PC-9 (cell line): ENCODE measurements around the gene TMEFF1. TPM values are rescaled to one million over a fixed set of nuclear protein-coding genes. Genes with fewer than 3 reads are reported as not detected.

Experiments used
- BruUV-seq: library from RNA; stranded (reverse); fragments of 400-500 nt; replicated peaks from 2 replicates; lab custom pipeline; 2021; lab: Mats Ljungman, UMichigan
- CTCF ChIA-PET: fragments of 300-600 bp; sonication (Branson Sonifier 250); formaldehyde crosslinking; loops from one replicate; lab custom pipeline; 2022; ENCODE audit warnings: antibody characterized with exemption; lab: Charles Lee
- POLR2A ChIA-PET: fragments of 300-600 bp; sonication (Branson Sonifier 250); formaldehyde crosslinking; loops from one replicate; lab custom pipeline; 2022; ENCODE audit warnings: antibody characterized with exemption; ENCODE audit not compliant: unreplicated experiment; lab: Charles Lee
- DNase-seq, 2 experiments: peaks; one replicate each; pipeline versions ENCODE4 v3.0.0 to v3.0.0-alpha.2; 2015 to 2022; ENCODE audit warnings: mixed read lengths in 1 of 2
- H2AFZ ChIP-seq: fragments of 200-600 bp; sonication (generic); 2 replicates; pipeline ENCODE4 v1.8.1; 2017; ENCODE audit warnings: antibody characterized with exemption
- H3F3A ChIP-seq: fragments of 200-600 bp; sonication (generic); 2 replicates; pipeline ENCODE4 v1.8.1; 2017; ENCODE audit warnings: antibody characterized with exemption, mild to moderate bottlenecking, low read depth; ENCODE audit not compliant: insufficient read depth
- H3K27ac ChIP-seq: fragments of 200-600 bp; sonication (generic); 2 replicates; pipeline ENCODE4 v1.6.1; 2016; ENCODE audit warnings: mixed run types
- H3K27me3 ChIP-seq: fragments of 200-600 bp; sonication (generic); 2 replicates; pipeline ENCODE4 v1.6.1; 2016; ENCODE audit warnings: low read depth, mixed run types; ENCODE audit not compliant: insufficient read depth
- H3K36me3 ChIP-seq: fragments of 200-600 bp; sonication (generic); 2 replicates; pipeline ENCODE4 v1.6.1; 2016; ENCODE audit warnings: low read depth, mixed run types
- H3K4me1 ChIP-seq: fragments of 200-600 bp; sonication (generic); replicated peaks from 2 replicates; pipeline ENCODE4 v1.6.1; 2016; ENCODE audit warnings: mixed run types; ENCODE audit not compliant: insufficient read depth
- H3K4me2 ChIP-seq: fragments of 200-600 bp; sonication (generic); 2 replicates; pipeline ENCODE4 v1.6.1; 2017; ENCODE audit warnings: mixed run types
- H3K4me3 ChIP-seq: fragments of 200-600 bp; sonication (generic); 2 replicates; pipeline ENCODE4 v1.6.1; 2016; ENCODE audit warnings: mixed run types
- H3K79me2 ChIP-seq: fragments of 200-600 bp; sonication (generic); 2 replicates; pipeline ENCODE4 v1.6.1; 2017; ENCODE audit warnings: low read depth, mixed run types
- H3K9me2 ChIP-seq: fragments of 200-600 bp; sonication (generic); 2 replicates; pipeline ENCODE4 v1.8.1; 2017; ENCODE audit warnings: mild to moderate bottlenecking; ENCODE audit not compliant: insufficient read depth
- H3K9me3 ChIP-seq: fragments of 200-600 bp; sonication (generic); 2 replicates; pipeline ENCODE4 v1.8.1; 2016; ENCODE audit warnings: low read depth; ENCODE audit not compliant: insufficient read depth
- H4K20me1 ChIP-seq: fragments of 200-600 bp; sonication (generic); 2 replicates; pipeline ENCODE4 v1.8.1; 2017; ENCODE audit not compliant: insufficient read depth
- CTCF ChIP-seq: fragments of 200-600 bp; sonication (generic); conservative IDR thresholded peaks from 2 replicates; pipeline ENCODE4 v1.6.1; 2017; ENCODE audit warnings: mixed run types, antibody characterized with exemption, mild to moderate bottlenecking, moderate library complexity
- EZH2 ChIP-seq: fragments of 200-600 bp; sonication (generic); IDR thresholded peaks from 2 replicates; pipeline ENCODE4 v1.8.0; 2017; ENCODE audit warnings: antibody characterized with exemption, low read depth
- intact Hi-C: fragments of 100-400 bp; cut with micrococcal nuclease; formaldehyde crosslinking; loops from one replicate; pipeline ENCODE4 v1.10.0; 2022; ENCODE audit not compliant: unreplicated experiment
- total RNA-seq: library from RNA; stranded (reverse); gene quantifications from 2 replicates; pipeline ENCODE4 v1.2.3, GENCODE V29; 2021

The TMEFF1 gene
- total RNA-seq, 1 experiment from 2014 or later = 1.1 TPM

GRCh38 chr9:100428871-100429654 lies 43.9 kb upstream of the TMEFF1 start:
- Histone ChIP-seq H3K9me3 (no peaks in the 10 kb centered on the region), H3K4me1 (peaks cover 40% of the 10 kb centered on the region), H3K4me2 (peak overlapping the region; percentile 82), H2AFZ (no peak overlapping the region), H3F3A (peaks cover 36% of the 10 kb centered on the region), H3K9me2 (no peaks in the 10 kb centered on the region), H3K79me2 (peaks cover 61% of the 10 kb centered on the region), H3K36me3 (no peaks in the 10 kb centered on the region), H3K4me3 (peak overlapping the region; percentile 13; the same call in 1 of the 2 replicates), H4K20me1 (no peaks in the 10 kb centered on the region), H3K27ac (peak overlapping the region; percentile 84), H3K27me3 (no peaks in the 10 kb centered on the region)
- ChIA-PET CTCF (interaction anchor here (0.5 to 0.7 kb wide), 3 partner anchors 11 to 167 kb away, joined by 3 to 6 read pairs (median 3); no protein-coding TSS in a partner anchor), POLR2A (interaction anchor here (0.6 to 0.7 kb wide), 3 partner anchors 16 to 509 kb away, joined by 3 to 12 read pairs (median 3); no protein-coding TSS in a partner anchor)
- TSS peak; percentile 84 for BruUV-seq
- DNase-seq = peak; percentile 50 to 92
- intact Hi-C loops = loop anchor here (5.0 kb wide), 2 partner anchors 168 to 607 kb away; partner anchors contain the start of gene NR4A3
- TF ChIP-seq EZH2 = no peak
- no peak for TF ChIP-seq CTCF

GRCh38 chr9:100430286-100430940 lies 42.5 kb upstream of the TMEFF1 start:
- no peaks in the 10 kb centered on the region for H3K27me3 ChIP-seq
- peaks cover 67% of the 10 kb centered on the region for H3K79me2 ChIP-seq
- no peak overlapping the region for H2AFZ ChIP-seq
- H3K9me2 ChIP-seq = no peaks in the 10 kb centered on the region
- H3K36me3 ChIP-seq = no peaks in the 10 kb centered on the region
- H4K20me1 ChIP-seq = no peaks in the 10 kb centered on the region
- DNase-seq = no peak
- no TSS peak for BruUV-seq
- no peaks in the 10 kb centered on the region for H3K9me3 ChIP-seq
- H3K4me2 ChIP-seq = no peak overlapping the region
- ChIA-PET CTCF (interaction anchor here (0.6 to 0.7 kb wide), 4 partner anchors 48 to 1162 kb away, joined by 3 to 11 read pairs (median 4); no protein-coding TSS in a partner anchor), POLR2A (no interaction called here)
- H3K4me3 ChIP-seq = no peak overlapping the region
- H3K27ac ChIP-seq = peak overlapping the region; percentile 84; the same call in 1 of the 2 replicates
- intact Hi-C loops = no loop called here
- H3F3A ChIP-seq = peaks cover 34% of the 10 kb centered on the region
- no peak for TF ChIP-seq CTCF
- peaks cover 39% of the 10 kb centered on the region for H3K4me1 ChIP-seq

- Histone ChIP-seq H4K20me1 (no peaks in the 10 kb centered on the region), H3K27me3 (no peaks in the 10 kb centered on the region), H3K27ac (no peak overlapping the region), H3K4me1 (peaks cover 29% of the 10 kb centered on the region), H3K4me3 (no peak overlapping the region), H3K79me2 (peaks cover 71% of the 10 kb centered on the region), H3K9me3 (no peaks in the 10 kb centered on the region), H2AFZ (no peak overlapping the region), H3F3A (peaks cover 22% of the 10 kb centered on the region), H3K36me3 (no peaks in the 10 kb centered on the region), H3K4me2 (no peak overlapping the region), H3K9me2 (no peaks in the 10 kb centered on the region)
- no TSS peak for BruUV-seq
- no peak for TF ChIP-seq CTCF
- no peak for TF ChIP-seq EZH2
- ChIA-PET POLR2A (no interaction called here), CTCF (no interaction called here)
- intact Hi-C loops = no loop called here
- no peak for DNase-seq
These were observed 41.1 kb upstream of the TMEFF1 start for GRCh38 chr9:100431886-100432285.
